HG03095 (cell line): ENCODE data around the gene ZNF516.

ENCODE experiments used
- ATAC-seq: cut with Tn5 transposase; IDR thresholded peaks from one replicate; pipeline ENCODE4 v1.9.1; 2021; ENCODE audit warnings: moderate library complexity; ENCODE audit not compliant: unreplicated experiment

ZNF516 gene

GRCh38 chr18:76442413-76443171, 52.5 kb downstream of the ZNF516 start:
- ATAC-seq = no peak

GRCh38 chr18:76441668-76442412, 53.2 kb downstream of the ZNF516 start:
- no peak for ATAC-seq

- ATAC-seq = no peak
These were observed 53.9 kb downstream of the ZNF516 start for GRCh38 chr18:76441002-76441667.

GRCh38 chr18:76437910-76438309, 57.1 kb downstream of the ZNF516 start:
- no peak for ATAC-seq

- no peak for ATAC-seq
These were observed 58.0 kb downstream of the ZNF516 start for GRCh38 chr18:76437011-76437410.

- ATAC-seq = no peak
These were observed 58.7 kb downstream of the ZNF516 start for GRCh38 chr18:76436342-76436741.

- ATAC-seq = no peak
These were observed 59.6 kb downstream of the ZNF516 start for GRCh38 chr18:76435316-76435989.

GRCh38 chr18:76434452-76434851, 60.6 kb downstream of the ZNF516 start:
- ATAC-seq = no peak

- no peak for ATAC-seq
These were observed 61.3 kb downstream of the ZNF516 start for GRCh38 chr18:76433788-76434187.

- ATAC-seq = no peak
These were observed 61.9 kb downstream of the ZNF516 start for GRCh38 chr18:76432970-76433767.

GRCh38 chr18:76432274-76432755, 62.7 kb downstream of the ZNF516 start:
- ATAC-seq = no peak

GRCh38 chr18:76431437-76432273, 63.4 kb downstream of the ZNF516 start:
- no peak for ATAC-seq

- no peak for ATAC-seq
These were observed 64.4 kb downstream of the ZNF516 start for GRCh38 chr18:76430636-76431035.

GRCh38 chr18:76429262-76430126, 65.5 kb downstream of the ZNF516 start:
- ATAC-seq = no peak

- no peak for ATAC-seq
These were observed 66.4 kb downstream of the ZNF516 start for GRCh38 chr18:76428396-76429261.

- no peak for ATAC-seq
These were observed 68.2 kb downstream of the ZNF516 start for GRCh38 chr18:76426737-76427305.
